GM12891 (cell line): ENCODE measurements around the gene IFNAR2.

Experiments used
- PAX5 ChIP-seq: IDR thresholded peaks from 2 replicates; pipeline ENCODE4 v1.6.1; 2011; ENCODE audit warnings: low read length, moderate library complexity, mild to moderate bottlenecking; ENCODE audit not compliant: insufficient read depth, severe bottlenecking
- POLR2A ChIP-seq: IDR thresholded peaks from 2 replicates; pipeline ENCODE4 v1.6.1; 2011; ENCODE audit warnings: low read depth, low read length, control low read depth
- POLR2AphosphoS5 ChIP-seq: IDR thresholded peaks from 2 replicates; pipeline ENCODE4 v1.6.1; 2011; ENCODE audit warnings: low read depth, low read length, control low read depth
- POU2F2 ChIP-seq: IDR thresholded peaks from 2 replicates; pipeline ENCODE4 v1.6.1; 2011; ENCODE audit warnings: low read depth, mild to moderate bottlenecking, control low read depth, low read length, moderate library complexity
- SPI1 ChIP-seq: IDR thresholded peaks from 2 replicates; pipeline ENCODE4 v1.6.1; 2011; ENCODE audit warnings: low read depth, low read length, control low read depth
- TAF1 ChIP-seq: IDR thresholded peaks from 2 replicates; pipeline ENCODE4 v1.6.1; 2011; ENCODE audit warnings: low read depth, low read length, control low read depth

DNA sequence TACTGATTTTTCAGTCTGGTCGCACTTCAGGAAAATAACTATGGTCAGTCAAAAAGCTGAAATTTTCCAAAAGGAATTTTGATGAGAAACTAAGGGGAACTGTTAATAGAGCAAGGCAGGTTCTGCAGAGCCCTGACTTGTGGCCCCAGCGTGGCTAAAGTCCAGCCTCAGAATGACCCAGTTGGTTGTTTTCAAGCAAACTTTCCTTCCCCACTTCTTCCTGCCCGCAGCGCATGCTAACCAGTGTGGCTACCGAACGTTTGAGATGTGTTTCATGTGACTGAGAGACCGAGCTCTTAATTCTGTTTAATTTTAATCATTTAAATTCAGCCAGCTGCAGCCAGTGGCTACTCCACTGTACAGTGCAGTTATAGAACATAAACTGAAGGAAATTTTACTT, 30.3 kb downstream of the IFNAR2 start:
- TF ChIP-seq TAF1 = no peak
- no peak for TF ChIP-seq POLR2AphosphoS5
- no peak for TF ChIP-seq POLR2A
- no peak for TF ChIP-seq SPI1
- no peak for TF ChIP-seq PAX5
- TF ChIP-seq POU2F2 = no peak
